Astrocyte of the spinal cord (primary cell): ENCODE data around the gene NUP210.

Source experiments
- DNase-seq: peaks from one replicate; pipeline ENCODE4 v3.0.0; 2011; ENCODE audit warnings: low read depth, low spot score
- H3K4me3 ChIP-seq: 2 replicates; pipeline ENCODE4 v1.5.1; 2011; ENCODE audit warnings: low read depth, mild to moderate bottlenecking, low read length, moderate library complexity
- in situ Hi-C: cut with HindIII; loops from 2 replicates; pipeline ENCODE4 v1.10.0; 2017; ENCODE audit warnings: low sequenced_read_pairs
- TF ChIP-seq, protein P1 (sequence below): IDR thresholded peaks from 2 replicates; pipeline ENCODE4 v1.5.1; 2012; ENCODE audit warnings: low read depth, mild to moderate bottlenecking, low read length, inconsistent platforms

NUP210 gene

DNA sequence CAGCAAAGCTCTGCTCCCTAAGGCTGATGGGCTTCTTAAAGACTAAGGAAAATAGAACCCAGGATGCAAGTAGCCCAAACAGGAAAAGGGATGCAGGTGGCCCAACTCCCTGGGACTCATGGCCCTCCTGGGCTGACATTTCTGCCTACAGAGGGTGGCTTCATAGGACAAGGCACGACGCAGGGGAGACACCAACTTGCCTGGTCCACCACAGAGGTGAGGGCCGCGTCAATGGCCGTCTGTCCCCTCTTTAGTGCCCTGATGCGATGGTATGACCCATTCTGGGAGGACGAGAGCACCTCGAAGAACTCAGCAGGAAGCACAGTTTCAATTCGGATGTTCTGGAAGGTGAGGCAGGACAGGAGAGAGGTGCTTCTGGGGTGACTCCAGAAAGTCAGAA lies 44.0 kb downstream of the NUP210 start:
- no peak overlapping the region for H3K4me3 ChIP-seq
- TF ChIP-seq, protein P1, sequence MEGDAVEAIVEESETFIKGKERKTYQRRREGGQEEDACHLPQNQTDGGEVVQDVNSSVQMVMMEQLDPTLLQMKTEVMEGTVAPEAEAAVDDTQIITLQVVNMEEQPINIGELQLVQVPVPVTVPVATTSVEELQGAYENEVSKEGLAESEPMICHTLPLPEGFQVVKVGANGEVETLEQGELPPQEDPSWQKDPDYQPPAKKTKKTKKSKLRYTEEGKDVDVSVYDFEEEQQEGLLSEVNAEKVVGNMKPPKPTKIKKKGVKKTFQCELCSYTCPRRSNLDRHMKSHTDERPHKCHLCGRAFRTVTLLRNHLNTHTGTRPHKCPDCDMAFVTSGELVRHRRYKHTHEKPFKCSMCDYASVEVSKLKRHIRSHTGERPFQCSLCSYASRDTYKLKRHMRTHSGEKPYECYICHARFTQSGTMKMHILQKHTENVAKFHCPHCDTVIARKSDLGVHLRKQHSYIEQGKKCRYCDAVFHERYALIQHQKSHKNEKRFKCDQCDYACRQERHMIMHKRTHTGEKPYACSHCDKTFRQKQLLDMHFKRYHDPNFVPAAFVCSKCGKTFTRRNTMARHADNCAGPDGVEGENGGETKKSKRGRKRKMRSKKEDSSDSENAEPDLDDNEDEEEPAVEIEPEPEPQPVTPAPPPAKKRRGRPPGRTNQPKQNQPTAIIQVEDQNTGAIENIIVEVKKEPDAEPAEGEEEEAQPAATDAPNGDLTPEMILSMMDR = no peak
- in situ Hi-C loops = no loop called here
- no peak for DNase-seq

GRCh38 chr3:13375464-13375863 lies 44.7 kb downstream of the NUP210 start:
- H3K4me3 ChIP-seq = no peak overlapping the region
- no peak for DNase-seq
- in situ Hi-C loops = no loop called here
- TF ChIP-seq, protein P1 = no peak

- no peak overlapping the region for H3K4me3 ChIP-seq
- in situ Hi-C loops = no loop called here
- TF ChIP-seq, protein P1 = no peak
- DNase-seq = no peak
These were observed 46.0 kb downstream of the NUP210 start for GRCh38 chr3:13373975-13374586.

GRCh38 chr3:13372656-13373055 lies 47.5 kb downstream of the NUP210 start:
- TF ChIP-seq, protein P1 = no peak
- in situ Hi-C loops = no loop called here
- no peak for DNase-seq
- H3K4me3 ChIP-seq = no peak overlapping the region

GRCh38 chr3:13372126-13372525 lies 48.0 kb downstream of the NUP210 start:
- no peak overlapping the region for H3K4me3 ChIP-seq
- no peak for DNase-seq
- in situ Hi-C loops = no loop called here
- TF ChIP-seq, protein P1 = no peak

DNA sequence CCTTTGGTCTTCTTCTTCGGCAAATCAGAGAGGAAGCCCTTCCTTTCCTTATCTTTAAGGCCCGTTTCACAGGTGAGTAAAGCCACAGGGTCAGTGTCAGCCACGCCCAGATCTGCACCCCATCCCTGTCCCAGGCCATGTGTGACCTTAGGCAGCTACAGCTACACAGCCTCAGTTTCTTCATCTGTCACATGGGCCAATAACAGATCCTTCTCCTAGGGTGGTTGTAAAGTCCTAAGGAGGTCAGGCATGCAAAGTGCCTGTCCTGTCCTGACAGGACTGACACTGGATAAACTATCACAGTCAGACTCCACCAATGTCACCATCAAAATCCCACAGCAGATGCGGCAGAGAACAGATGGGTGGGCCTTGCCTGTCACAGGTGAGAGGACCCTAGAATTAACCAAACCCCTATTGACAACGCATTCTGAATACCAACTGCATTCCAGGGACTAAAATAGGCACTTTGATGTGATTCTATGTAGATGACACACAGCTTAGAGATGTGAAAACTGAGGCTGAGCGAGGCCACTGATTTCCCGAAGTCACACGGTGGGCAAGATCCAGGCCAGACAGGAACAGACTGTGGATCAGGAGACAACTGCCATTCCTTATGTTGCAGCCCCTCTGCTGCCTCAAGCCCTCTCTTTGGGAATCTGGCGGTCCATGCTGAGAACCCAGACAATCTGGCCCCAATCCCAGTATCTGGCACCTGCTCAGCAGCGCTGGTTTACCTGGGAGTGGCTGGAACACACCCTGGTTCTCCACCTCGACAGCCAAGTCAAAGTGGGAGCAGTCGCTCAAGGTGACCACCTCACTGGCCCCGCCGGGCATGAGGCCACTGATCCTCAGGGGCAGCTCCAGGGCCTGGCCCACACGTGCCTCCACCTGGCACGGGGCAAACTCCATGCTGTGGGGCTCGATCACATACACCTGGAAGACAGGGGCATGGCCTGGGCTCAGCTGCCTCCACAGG lies 48.7 kb downstream of the NUP210 start:
- TF ChIP-seq, protein P1 = no peak

More for the DNA sequence above, 48.7 kb downstream of the NUP210 start:
- in situ Hi-C loops = no loop called here
- H3K4me3 ChIP-seq = no peak overlapping the region
- DNase-seq = no peak
